GM12878 (cell line): ENCODE data around the gene ID3. TPM values are rescaled to one million over a fixed set of nuclear protein-coding genes. Genes with fewer than 3 reads are reported as not detected.

Experiments
- ATAC-seq: fragments of 200-7000 bp; cut with Tn5 transposase; 3 replicates; pipeline ENCODE4 v1.9.1; 2020; ENCODE audit warnings: mild to moderate bottlenecking, moderate library complexity
- BruUV-seq: library from RNA; stranded (reverse); fragments of 400-500 nt; replicated peaks from 2 replicates; lab custom pipeline; 2021; lab: Mats Ljungman, UMichigan
- CTCF ChIA-PET: fragments of 300-600 bp; sonication (Branson Sonifier 250); formaldehyde crosslinking; extraction: SDS; loops from one replicate; lab custom pipeline; 2021; ENCODE audit warnings: inconsistent platforms; lab: Yijun Ruan, JAX
- POLR2A ChIA-PET: fragments of 350-600 bp; formaldehyde crosslinking; extraction: SDS; loops from one replicate; lab custom pipeline; 2021; ENCODE audit warnings: inconsistent platforms; lab: Charles Lee
- RAD21 ChIA-PET: fragments of 300-600 bp; sonication (Branson Sonifier 250); formaldehyde crosslinking; loops from one replicate; lab custom pipeline; 2023; ENCODE audit warnings: antibody characterized with exemption; ENCODE audit not compliant: unreplicated experiment; lab: Charles Lee
- SMC1A ChIA-PET: fragments of 300-600 bp; sonication (Branson Sonifier 250); formaldehyde crosslinking; loops from one replicate; lab custom pipeline; 2023; ENCODE audit not compliant: unreplicated experiment, uncharacterized antibody; lab: Charles Lee
- DNase-seq: peaks from one replicate; pipeline ENCODE4 v3.0.0-alpha.2; 2011; ENCODE audit warnings: low read depth, low spot score
- FAIRE-seq: peaks from 3 replicates; lab custom pipeline; 2011; peaks lifted over from hg19 to GRCh38; lab: Jason Lieb, UNC
- H2AFZ ChIP-seq: 2 replicates; pipeline ENCODE4 v1.6.0; 2011; ENCODE audit warnings: low read depth, low read length, control low read depth; ENCODE audit not compliant: control insufficient read depth
- H3K27ac ChIP-seq: 2 replicates; pipeline ENCODE4 v1.5.1; 2011; ENCODE audit warnings: control low read depth; ENCODE audit not compliant: control insufficient read depth, insufficient read depth
- H3K27me3 ChIP-seq, 2 experiments: replicated peaks in 1 of 2; 2 replicates each; pipeline versions ENCODE4 v1.6.0 to v1.6.1; 2011; ENCODE audit warnings: low read length in 1 of 2; ENCODE audit not compliant: control insufficient read depth in 2 of 2, insufficient read depth in 2 of 2
- H3K36me3 ChIP-seq, 2 experiments: 2 replicates each; pipeline ENCODE4 v1.5.1; 2011; ENCODE audit warnings: low read length in 1 of 2; ENCODE audit not compliant: control insufficient read depth in 2 of 2, insufficient read depth in 2 of 2
- H3K4me1 ChIP-seq: 2 replicates; pipeline ENCODE4 v1.6.1; 2011; ENCODE audit warnings: mild to moderate bottlenecking, low read length, moderate library complexity, mixed read lengths; ENCODE audit not compliant: control insufficient read depth, insufficient read depth
- H3K4me2 ChIP-seq: 2 replicates; pipeline ENCODE4 v1.6.0; 2011; ENCODE audit warnings: control low read depth; ENCODE audit not compliant: control insufficient read depth, insufficient read depth
- H3K4me3 ChIP-seq: fragments of 200-600 bp; sonication (generic); 2 replicates; pipeline ENCODE4 v1.5.1; 2016
- H3K79me2 ChIP-seq: 2 replicates; pipeline ENCODE4 v1.6.0; 2011; ENCODE audit warnings: low read length; ENCODE audit not compliant: control insufficient read depth, insufficient read depth
- H3K9ac ChIP-seq: 2 replicates; pipeline ENCODE4 v1.8.0; 2011; ENCODE audit warnings: low read length, control low read depth, mixed read lengths; ENCODE audit not compliant: control insufficient read depth, insufficient read depth
- H3K9me3 ChIP-seq: replicated peaks from 3 replicates; pipeline ENCODE4 v1.5.1; 2011; ENCODE audit warnings: mild to moderate bottlenecking, low read length; ENCODE audit not compliant: control insufficient read depth, insufficient read depth
- H4K20me1 ChIP-seq: 2 replicates; pipeline ENCODE4 v1.6.0; 2011; ENCODE audit not compliant: control insufficient read depth, insufficient read depth
- DPF2 ChIP-seq: fragments of 450-650 bp; IDR thresholded peaks from 2 replicates; pipeline ENCODE4 v1.6.1; 2017; ENCODE audit warnings: mild to moderate bottlenecking
- FOS ChIP-seq: IDR thresholded peaks from 3 replicates; pipeline ENCODE4 v1.6.1; 2011; ENCODE audit warnings: borderline replicate concordance; ENCODE audit not compliant: insufficient read length; ENCODE audit errors: extremely low read depth
- HSF1 ChIP-seq: fragments of 150-350 bp; IDR thresholded peaks from 2 replicates; pipeline ENCODE4 v1.6.1; 2014; ENCODE audit warnings: mild to moderate bottlenecking, low read depth, low read length
- IRF3 ChIP-seq: fragments of 450-650 bp; IDR thresholded peaks from 2 replicates; pipeline ENCODE4 v1.6.1; 2014; ENCODE audit warnings: mild to moderate bottlenecking
- MTA3 ChIP-seq: IDR thresholded peaks from 2 replicates; pipeline ENCODE4 v1.6.1; 2012; ENCODE audit warnings: low read length, inconsistent platforms, borderline replicate concordance
- NR2F1 ChIP-seq: fragments of 450-650 bp; conservative IDR thresholded peaks from 2 replicates; pipeline ENCODE4 v1.6.1; 2017; ENCODE audit warnings: mild to moderate bottlenecking
- RB1 ChIP-seq: fragments of 450-650 bp; formaldehyde crosslinking; IDR thresholded peaks from 2 replicates; pipeline ENCODE4 v1.6.1; 2017; ENCODE audit warnings: mild to moderate bottlenecking, borderline replicate concordance
- RBBP5 ChIP-seq: fragments of 200-600 bp; sonication (generic); conservative IDR thresholded peaks from 2 replicates; pipeline ENCODE4 v1.6.1; 2016
- SREBF1 ChIP-seq: IDR thresholded peaks from 2 replicates; pipeline ENCODE4 v1.6.1; 2012; ENCODE audit warnings: mild to moderate bottlenecking, low read length
- USF1 ChIP-seq: IDR thresholded peaks from 2 replicates; pipeline ENCODE4 v1.6.1; 2011; ENCODE audit warnings: borderline replicate concordance, low read depth, mild to moderate bottlenecking, moderate library complexity, mixed read lengths, low read length; ENCODE audit not compliant: insufficient read depth; ENCODE audit errors: extremely low read length
- WRNIP1 ChIP-seq: IDR thresholded peaks from 2 replicates; pipeline ENCODE4 v1.6.1; 2011; ENCODE audit warnings: low read depth, low read length, improper control_type of control experiment, borderline replicate concordance
- ZNF274 ChIP-seq: IDR thresholded peaks from one replicate; pipeline ENCODE4 v1.8.0; 2011; ENCODE audit not compliant: insufficient read length, insufficient read depth
- ZSCAN29 ChIP-seq: fragments of 450-650 bp; IDR thresholded peaks from 2 replicates; pipeline ENCODE4 v1.6.1; 2017; ENCODE audit warnings: mild to moderate bottlenecking, moderate library complexity
- WGBS: methylation state at CpG from one replicate; pipeline ENCODE4 v1.1.6; 2016; ENCODE audit warnings: low lambda C conversion rate; ENCODE audit not compliant: insufficient replicate concordance, insufficient coverage; ENCODE audit errors: missing lambda C conversion rate; 5-methylcytosine and 5-hydroxymethylcytosine counted together
- in situ Hi-C: fragments of 300-500 bp; cut with MboI; formaldehyde crosslinking; loops from 9 replicates; pipeline ENCODE4 v1.14.3; 2018; ENCODE audit warnings: mixed read lengths
- intact Hi-C: fragments of 100-400 bp; cut with micrococcal nuclease; formaldehyde crosslinking; loops from one replicate; pipeline ENCODE4 v1.14.2; 2022; ENCODE audit not compliant: unreplicated experiment
- polyA plus RNA-seq, 11 experiments: library from polyadenylated mRNA; depleted of rRNA in 4 of 11; unstranded in 6 of 11; stranded (reverse) in 5 of 11; fragments of >200 nt; fragmentation: Nextera tagmentation in 4 of 11; fragmentation: Illumina TruSeq in 1 of 11; extraction: Ambion mirVana in 4 of 11; extraction: Trizol in 1 of 11; gene quantifications; 1 replicate in 1 of 11; 2 replicates in 10 of 11; pipeline versions ENCODE4 v1.2.1 to v1.2.3, GENCODE V29; 2011 to 2016; ENCODE audit warnings: inconsistent platforms in 2 of 11, missing spikeins in 2 of 11, low read depth in 1 of 11
- total RNA-seq, 4 experiments: library from RNA; depleted of rRNA in 3 of 4; stranded (reverse); fragments of >200 nt in 3 of 4; fragmentation: Illumina TruSeq in 1 of 4; extraction: Trizol in 1 of 4; gene quantifications; 2 replicates each; pipeline versions ENCODE4 v1.2.1 to v1.2.3, GENCODE V29; 2013 to 2021
- TF ChIP-seq, protein P1 (sequence below): fragments of 150-350 bp; IDR thresholded peaks from 2 replicates; pipeline ENCODE4 v1.6.1; 2016; ENCODE audit warnings: low read depth, low read length
- TF ChIP-seq, protein P2 (sequence below): IDR thresholded peaks from 2 replicates; pipeline ENCODE4 v1.6.1; 2012; ENCODE audit warnings: low read depth, low read length, improper control_type of control experiment

Gene ID3
- total and polyA plus RNA-seq, 10 of the 15 experiments (the other 5 are each of a cell fraction or from before 2014, with no cell fraction given), result 42.7 to 475 (median 207) TPM

- Histone ChIP-seq H3K27me3 (no peaks in the 10 kb centered on the region), H3K36me3 (no peaks in the 10 kb centered on the region), H3K9me3 (no peaks in the 10 kb centered on the region), H3K4me3 (no peak overlapping the region), H3K27ac (peak overlapping the region; percentile 32; the same call in 1 of the 2 replicates), H3K4me2 (no peak overlapping the region; the same call in 1 of the 2 replicates), H3K9ac (no peak overlapping the region), H3K4me1 (peaks cover 32% of the 10 kb centered on the region), H4K20me1 (no peaks in the 10 kb centered on the region), H3K79me2 (peaks cover 19% of the 10 kb centered on the region), H2AFZ (no peak overlapping the region)
- no TSS peak for BruUV-seq
- ChIA-PET RAD21 (interaction anchor here (0.8 to 1.5 kb wide), 2 partner anchors 13 to 15 kb away, joined by 3 to 5 read pairs; no protein-coding TSS in a partner anchor), CTCF (interaction anchor here (0.8 to 24.4 kb wide), 2 partner anchors 17 to 71 kb away, joined by 4 to 959 read pairs; no protein-coding TSS in a partner anchor), SMC1A (interaction anchor here (1.0 to 10.6 kb wide), 3 partner anchors 11 to 37 kb away, joined by 4 to 216 read pairs (median 34); no protein-coding TSS in a partner anchor), POLR2A (interaction anchor here (0.6 to 6.5 kb wide), 5 partner anchors 12 to 73 kb away, joined by 3 to 188 read pairs (median 3); no protein-coding TSS in a partner anchor)
- no peak for DNase-seq
- 54% methylated on average over 2 of the region's 2 CpGs for WGBS
- no peak for ATAC-seq
- intact Hi-C loops, result no loop called here
- no peak for FAIRE-seq
- in situ Hi-C loops, result no loop called here
- no peak for TF ChIP-seq ZSCAN29
- no peak for TF ChIP-seq RB1
- TF ChIP-seq ZNF274, result no peak
- TF ChIP-seq FOS, result no peak
- TF ChIP-seq USF1, result no peak
- no peak for TF ChIP-seq IRF3
- no peak for TF ChIP-seq MTA3
- no peak for TF ChIP-seq WRNIP1
- TF ChIP-seq SREBF1, result no peak
- no peak for TF ChIP-seq NR2F1
- TF ChIP-seq HSF1, result no peak
- TF ChIP-seq DPF2, result no peak
- TF ChIP-seq, protein P1, sequence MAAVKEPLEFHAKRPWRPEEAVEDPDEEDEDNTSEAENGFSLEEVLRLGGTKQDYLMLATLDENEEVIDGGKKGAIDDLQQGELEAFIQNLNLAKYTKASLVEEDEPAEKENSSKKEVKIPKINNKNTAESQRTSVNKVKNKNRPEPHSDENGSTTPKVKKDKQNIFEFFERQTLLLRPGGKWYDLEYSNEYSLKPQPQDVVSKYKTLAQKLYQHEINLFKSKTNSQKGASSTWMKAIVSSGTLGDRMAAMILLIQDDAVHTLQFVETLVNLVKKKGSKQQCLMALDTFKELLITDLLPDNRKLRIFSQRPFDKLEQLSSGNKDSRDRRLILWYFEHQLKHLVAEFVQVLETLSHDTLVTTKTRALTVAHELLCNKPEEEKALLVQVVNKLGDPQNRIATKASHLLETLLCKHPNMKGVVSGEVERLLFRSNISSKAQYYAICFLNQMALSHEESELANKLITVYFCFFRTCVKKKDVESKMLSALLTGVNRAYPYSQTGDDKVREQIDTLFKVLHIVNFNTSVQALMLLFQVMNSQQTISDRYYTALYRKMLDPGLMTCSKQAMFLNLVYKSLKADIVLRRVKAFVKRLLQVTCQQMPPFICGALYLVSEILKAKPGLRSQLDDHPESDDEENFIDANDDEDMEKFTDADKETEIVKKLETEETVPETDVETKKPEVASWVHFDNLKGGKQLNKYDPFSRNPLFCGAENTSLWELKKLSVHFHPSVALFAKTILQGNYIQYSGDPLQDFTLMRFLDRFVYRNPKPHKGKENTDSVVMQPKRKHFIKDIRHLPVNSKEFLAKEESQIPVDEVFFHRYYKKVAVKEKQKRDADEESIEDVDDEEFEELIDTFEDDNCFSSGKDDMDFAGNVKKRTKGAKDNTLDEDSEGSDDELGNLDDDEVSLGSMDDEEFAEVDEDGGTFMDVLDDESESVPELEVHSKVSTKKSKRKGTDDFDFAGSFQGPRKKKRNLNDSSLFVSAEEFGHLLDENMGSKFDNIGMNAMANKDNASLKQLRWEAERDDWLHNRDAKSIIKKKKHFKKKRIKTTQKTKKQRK, result no peak
- TF ChIP-seq RBBP5, result no peak
- TF ChIP-seq, protein P2, sequence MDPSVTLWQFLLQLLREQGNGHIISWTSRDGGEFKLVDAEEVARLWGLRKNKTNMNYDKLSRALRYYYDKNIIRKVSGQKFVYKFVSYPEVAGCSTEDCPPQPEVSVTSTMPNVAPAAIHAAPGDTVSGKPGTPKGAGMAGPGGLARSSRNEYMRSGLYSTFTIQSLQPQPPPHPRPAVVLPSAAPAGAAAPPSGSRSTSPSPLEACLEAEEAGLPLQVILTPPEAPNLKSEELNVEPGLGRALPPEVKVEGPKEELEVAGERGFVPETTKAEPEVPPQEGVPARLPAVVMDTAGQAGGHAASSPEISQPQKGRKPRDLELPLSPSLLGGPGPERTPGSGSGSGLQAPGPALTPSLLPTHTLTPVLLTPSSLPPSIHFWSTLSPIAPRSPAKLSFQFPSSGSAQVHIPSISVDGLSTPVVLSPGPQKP, result no peak
These were observed 2.5 kb upstream of the ID3 start for GRCh38 chr1:23561813-23562100.
